H54 (cell line): ENCODE measurements around the gene FNDC7.
"Not testable (repeated sequence)": the region's sequence is repeated elsewhere in the genome, so short reads cannot be mapped to it uniquely, and the experiment has no call there.

Experiments used
- DNase-seq: peaks from one replicate; pipeline ENCODE4 v3.0.0; 2011; ENCODE audit warnings: low spot score, mixed read lengths; ENCODE audit not compliant: insufficient read length
- FAIRE-seq: peaks from 3 replicates; lab custom pipeline; 2011; peaks lifted over from hg19 to GRCh38; lab: Jason Lieb, UNC
- POLR2A ChIP-seq: IDR thresholded peaks from 2 replicates; pipeline ENCODE4 v1.6.1; 2011; ENCODE audit warnings: low read depth, mild to moderate bottlenecking, low read length

The FNDC7 gene

DNA sequence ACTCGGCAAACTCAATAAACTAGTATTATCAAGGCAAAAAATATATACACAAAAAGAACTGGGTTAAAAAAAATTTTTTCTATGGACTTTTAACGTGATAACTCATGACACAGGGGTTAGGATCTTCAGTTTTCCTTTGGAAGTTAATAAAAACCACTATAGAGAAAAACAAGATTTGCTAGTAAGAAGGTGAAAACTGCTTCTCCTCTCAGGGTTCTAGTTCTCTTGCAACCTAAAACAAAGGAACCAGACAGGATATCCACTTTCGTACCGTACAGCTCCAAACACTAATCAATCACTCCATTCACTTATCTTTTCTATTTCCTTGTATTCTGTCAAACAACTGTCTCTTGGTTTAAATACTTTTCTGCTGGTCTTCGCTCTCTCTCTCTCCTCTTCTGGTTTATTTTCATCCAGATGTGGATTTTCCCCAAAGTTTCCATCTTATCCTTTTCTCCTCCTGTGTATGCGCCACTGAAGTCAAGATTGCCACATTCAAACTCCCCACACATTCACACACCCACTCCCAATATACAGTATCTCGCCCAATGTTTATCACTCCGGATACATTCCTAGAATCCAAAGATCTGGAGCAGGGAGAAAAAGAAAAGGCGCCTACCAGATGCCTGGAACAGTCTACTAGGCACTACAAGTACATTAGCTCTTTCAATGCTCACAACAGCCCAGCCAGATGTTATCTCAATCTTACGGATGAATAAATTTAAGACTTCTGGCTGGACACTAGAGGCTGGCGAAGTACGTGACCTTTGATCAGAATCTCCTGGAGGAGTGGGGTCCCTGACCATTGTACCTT lies 21.4 kb upstream of the FNDC7 start:
- FAIRE-seq, result no peak
- TF ChIP-seq POLR2A, result no peak

DNA sequence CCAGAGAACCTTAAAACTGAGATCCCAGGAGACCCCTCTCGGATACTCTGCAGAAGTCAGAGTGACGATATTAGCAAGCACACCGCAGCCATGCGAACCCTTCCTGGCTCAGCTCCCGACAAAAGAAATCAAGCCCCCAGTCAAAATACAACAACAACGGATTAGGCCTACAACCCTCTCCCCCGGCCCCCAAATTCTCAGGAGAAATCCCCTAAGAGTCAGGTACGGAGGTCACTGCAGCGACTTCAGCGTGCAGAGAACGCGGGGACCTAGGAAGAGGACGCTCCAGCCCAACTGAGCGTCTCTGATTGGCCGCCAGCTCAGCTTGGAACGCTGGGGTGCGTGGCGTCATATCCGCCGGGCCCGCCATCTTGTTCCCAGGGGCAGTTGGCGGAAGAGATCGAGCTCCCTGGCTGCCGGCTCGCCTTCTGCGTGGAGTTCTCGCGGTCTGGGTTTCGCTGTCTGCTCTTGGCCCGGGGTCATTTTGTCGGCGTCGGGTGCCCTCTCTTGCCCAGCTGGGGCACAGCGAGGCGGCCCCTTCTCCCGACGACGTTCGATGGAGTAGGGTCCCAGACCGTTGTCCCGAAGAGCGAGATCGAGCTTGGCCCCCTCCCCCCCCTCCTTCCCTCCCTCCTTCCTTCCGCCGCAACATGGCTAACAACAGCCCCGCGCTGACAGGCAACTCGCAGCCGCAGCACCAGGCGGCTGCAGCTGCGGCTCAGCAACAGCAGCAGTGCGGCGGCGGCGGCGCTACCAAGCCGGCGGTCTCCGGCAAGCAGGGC lies 20.6 kb upstream of the FNDC7 start, which contains the start of gene PRPF38B:
Gene PRPF38B (plus strand): TSS at position 369 of the 782 bp plus-strand sequence. CDS start 282 bp downstream, at position 651.
- FAIRE-seq (peak; percentile 94), DNase-seq (peak; percentile 85)
- peak; percentile 87 for TF ChIP-seq POLR2A

More for the DNA sequence above, 21.4 kb upstream of the FNDC7 start:
- DNase-seq, result no peak

DNA sequence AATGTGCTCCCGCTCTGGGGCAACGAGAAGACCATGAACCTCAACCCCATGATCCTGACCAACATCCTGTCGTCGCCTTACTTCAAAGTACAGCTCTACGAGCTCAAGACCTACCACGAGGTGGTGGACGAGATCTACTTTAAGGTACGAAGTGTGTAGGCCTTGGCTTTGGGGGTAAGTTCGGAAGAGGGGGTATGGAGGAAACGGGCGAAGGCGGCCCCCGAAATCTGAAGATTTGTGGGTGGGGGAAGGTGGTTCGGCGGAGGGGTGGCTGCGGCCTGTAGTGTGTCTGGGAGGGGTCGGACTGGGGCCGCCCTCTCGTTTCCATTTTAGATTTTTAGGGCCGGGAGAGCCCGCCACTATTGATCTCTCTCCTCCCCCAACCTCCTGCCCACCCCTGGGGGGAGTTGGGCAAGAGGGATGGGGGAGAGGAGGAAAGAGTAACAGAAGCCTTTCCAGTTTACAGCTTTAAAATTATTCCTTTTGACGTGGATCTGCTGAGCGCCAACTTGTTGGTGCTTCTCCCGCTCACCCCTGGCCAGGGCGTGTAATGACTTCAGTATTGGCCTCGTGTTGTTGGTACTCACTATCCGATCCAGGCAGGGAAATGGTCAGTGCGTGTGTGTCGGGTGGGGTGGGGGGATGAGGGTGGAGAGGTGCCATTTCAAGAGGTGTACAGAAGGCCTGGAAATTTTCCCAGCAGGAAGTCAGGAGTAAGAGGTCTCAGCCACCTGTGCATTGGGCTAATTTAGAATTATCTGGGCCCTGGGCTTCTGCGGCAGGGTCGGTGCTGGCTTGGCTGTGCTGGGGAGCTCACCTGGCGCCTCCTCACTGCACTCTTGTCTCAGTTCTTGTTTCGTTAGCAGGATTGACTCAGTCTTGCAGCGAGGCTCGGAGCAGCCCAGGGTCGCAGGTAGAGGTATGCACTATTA lies 19.7 kb upstream of the FNDC7 start:
- DNase-seq (peak; percentile 26), FAIRE-seq (peak; percentile 27)
- TF ChIP-seq POLR2A, result no peak

DNA sequence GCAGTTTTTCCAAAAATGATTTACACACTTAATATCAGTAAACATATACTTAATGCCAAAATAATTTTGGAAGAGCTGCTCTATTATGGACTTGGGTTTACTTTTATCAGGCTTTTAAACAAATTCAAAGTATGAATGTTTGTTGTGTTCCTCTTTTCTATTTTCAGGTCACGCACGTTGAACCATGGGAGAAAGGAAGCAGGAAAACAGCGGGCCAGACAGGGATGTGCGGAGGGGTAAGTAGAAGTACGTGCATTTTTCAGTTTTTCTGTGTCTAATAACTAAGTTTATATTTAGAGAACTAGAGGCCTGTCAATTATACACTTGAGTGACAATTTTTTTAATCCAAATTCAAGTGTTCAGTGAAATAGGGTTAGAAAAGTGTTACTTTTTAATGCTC lies 17.2 kb upstream of the FNDC7 start:
- FAIRE-seq, result peak; percentile 58
- no peak for DNase-seq
- no peak for TF ChIP-seq POLR2A

DNA sequence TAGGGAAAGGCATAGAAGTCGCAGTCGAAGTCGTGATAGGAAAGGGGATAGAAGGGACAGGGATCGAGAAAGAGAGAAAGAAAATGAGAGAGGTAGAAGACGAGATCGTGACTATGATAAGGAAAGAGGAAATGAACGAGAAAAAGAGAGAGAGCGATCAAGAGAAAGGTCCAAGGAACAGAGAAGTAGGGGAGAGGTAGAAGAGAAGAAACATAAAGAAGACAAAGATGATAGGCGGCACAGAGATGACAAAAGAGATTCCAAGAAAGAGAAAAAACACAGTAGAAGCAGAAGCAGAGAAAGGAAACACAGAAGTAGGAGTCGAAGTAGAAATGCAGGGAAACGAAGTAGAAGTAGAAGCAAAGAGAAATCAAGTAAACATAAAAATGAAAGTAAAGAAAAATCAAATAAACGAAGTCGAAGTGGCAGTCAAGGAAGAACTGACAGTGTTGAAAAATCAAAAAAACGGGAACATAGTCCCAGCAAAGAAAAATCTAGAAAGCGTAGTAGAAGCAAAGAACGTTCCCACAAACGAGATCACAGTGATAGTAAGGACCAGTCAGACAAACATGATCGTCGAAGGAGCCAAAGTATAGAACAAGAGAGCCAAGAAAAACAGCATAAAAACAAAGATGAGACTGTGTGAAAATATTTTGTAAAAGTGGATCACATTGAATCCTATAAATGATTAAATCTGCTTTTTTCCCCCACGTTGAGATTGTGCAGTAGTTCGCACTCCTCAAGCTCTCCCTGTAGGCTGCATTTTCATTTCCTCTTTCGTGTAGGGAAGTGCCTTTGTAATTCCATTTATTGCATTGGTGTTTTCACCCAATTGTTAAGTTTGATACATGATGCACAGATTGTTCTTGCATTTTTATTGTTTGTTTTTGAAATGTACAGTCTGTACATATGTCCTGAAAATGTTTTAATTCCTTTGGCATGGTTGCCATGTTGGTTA lies 13.1 kb upstream of the FNDC7 start:
- no peak for TF ChIP-seq POLR2A
- DNase-seq, result no peak
- peak; percentile 43 for FAIRE-seq

DNA sequence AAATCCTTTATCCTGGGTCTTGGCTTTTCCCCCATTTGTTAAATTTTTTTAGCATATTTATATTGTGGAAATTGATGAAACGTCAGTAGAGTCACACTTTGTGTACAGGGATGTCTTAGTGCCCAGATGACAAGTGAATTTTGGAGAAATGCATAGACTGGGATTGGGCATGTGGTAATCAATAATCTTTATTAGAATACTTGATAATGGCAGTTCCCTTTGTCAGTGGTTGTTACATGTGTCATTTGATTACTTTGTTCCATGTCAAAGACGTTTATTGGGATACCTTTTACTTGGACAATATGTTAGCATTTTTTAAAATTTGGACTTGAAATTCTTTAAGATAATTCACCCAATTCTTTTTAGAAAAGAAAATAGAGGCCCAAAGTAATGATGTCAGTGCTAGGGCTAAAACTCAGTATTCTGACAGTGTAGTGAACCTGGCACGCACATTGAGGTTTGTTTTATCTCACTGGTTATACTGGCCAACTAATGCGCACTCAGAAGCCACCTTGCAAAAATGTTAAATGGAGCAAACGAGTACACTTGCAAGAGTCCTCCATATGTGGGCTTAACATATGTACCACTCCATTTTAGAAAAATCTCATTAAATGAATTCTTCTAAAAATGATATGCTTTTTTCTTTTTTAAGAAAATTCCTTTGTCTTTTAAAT lies 11.4 kb upstream of the FNDC7 start:
- TF ChIP-seq POLR2A, result no peak
- FAIRE-seq (no peak), DNase-seq (no peak)

DNA sequence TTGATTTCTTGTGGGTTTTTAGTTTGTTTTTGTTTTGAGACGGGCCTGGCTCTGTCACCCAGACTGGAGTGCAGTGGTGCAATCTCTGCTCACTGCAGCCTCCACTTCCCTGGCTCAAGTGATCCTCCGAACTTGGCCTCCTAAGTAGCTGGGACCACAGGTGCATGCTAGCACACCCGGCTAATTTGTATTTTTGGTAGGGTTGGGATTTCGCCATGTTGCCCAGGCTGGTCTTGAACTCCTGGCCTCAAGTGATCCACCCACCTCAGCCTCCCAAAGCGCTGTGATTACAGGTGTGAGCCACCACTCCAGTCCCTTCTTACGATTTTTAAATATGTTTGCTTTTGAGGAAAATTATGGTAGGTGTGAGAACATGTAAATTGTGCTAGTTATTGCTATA lies 10.6 kb upstream of the FNDC7 start:
- FAIRE-seq, result not testable (repeated sequence)

DNA sequence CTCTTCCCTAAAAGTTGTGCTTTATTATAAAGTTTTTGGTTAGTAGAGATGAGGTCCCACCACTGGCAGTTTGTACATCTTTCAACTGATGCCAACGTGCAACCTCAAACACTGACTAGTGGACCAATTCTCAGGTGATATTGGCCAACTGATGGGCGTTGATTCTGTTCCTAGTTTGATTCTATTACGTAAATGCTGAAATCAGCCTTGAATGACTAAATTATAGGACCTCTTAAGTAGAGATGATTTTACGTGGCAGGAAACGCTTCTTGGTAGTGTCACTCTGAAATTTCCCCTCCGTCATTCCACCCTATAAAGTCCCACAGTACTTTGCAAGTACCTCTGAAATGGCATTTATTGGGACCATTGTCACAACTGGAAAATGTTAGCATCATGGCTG lies 8.8 kb upstream of the FNDC7 start:
- no peak for DNase-seq
- no peak for FAIRE-seq
- TF ChIP-seq POLR2A, result no peak

More for the DNA sequence above, 10.6 kb upstream of the FNDC7 start:
- DNase-seq, result not testable (repeated sequence)

DNA sequence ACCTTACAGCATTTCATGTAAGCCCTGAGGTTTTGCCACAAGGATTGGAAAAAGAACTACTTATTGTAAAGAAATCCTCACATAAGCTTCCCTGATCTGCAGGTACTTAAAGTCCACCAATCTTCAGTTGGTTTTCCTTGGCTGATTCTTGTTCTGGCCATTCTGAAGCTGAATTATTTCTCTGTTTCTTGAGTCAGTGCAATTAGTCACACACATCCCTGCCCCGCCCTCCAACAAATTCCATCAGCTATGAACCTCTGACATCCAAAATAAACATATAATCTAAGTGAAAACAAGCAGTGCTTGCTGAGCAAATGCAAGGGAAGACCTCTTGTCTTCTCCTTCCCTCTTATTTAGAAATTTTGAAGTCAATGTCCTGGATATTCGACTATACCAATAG lies 8.2 kb upstream of the FNDC7 start:
- FAIRE-seq (peak; percentile 93), DNase-seq (peak; percentile 26)
- TF ChIP-seq POLR2A, result no peak

DNA sequence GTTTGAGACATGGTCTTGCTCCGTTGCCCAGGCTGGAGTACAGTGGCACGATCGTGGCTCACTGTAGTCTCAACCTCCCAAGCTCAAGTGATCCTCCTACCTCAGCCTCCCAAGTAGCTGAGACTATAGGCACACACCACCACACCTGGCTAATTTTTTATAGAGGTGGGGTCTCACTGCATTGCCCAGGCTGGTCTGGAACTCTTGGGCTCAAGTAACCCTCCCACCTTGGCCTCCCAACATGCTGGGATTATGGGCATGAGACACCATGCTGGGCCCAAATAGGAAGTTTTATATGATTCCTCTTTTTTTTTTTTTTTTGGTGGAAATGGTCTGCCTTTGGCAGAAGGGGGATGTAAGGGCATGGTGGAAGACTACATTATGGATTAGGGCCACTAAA lies 6.1 kb upstream of the FNDC7 start:
- no peak for FAIRE-seq
- DNase-seq, result no peak

DNA sequence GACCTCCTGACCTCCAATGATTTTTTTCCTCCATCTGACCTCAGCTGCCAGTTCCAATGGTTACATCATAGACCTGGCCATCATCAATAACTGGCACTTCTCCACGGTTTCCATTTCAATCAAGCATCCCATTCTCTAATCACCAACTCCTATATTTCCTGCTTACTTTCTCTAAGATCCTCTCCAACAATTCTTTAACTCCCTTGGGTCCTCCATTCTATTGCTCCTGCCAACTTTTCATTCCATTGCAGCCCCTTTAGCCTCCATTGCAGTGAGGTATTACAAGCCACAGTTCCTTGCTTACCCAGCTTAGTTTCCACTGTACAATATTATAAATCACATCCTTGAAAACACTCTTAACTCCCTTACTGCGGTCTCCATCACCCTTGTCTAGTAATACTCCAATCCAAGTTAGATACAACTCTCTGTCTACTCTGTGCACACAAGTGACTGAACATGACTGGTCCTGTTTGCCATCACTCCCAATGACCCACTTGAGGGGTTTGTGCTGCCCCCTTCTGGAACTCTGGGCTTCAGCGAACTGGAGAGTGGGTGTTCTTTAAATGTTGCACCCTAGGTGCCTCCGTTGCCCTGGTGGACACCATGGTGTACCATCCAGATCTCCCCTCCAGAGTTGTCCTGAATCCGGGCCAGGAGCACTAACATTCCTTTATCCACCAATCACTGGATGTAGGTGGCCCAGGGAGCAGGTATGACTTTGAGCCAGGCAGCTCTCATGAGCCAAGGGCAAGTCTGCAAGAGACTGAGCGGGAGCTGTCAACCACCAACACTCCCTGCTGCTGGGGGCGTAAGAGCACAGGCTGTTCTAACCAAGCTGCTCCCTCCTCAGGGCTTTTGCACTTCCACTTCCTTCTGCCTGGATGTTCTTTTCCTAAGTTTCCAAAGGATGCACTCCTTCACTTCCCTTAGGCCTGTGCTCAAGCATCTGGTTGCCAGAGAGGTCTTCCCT lies 3.7 kb upstream of the FNDC7 start:
- FAIRE-seq (no peak), DNase-seq (no peak)
- TF ChIP-seq POLR2A, result no peak

More for the DNA sequence above, 6.1 kb upstream of the FNDC7 start:
- no peak for TF ChIP-seq POLR2A
